HFFc6 (cell line): ENCODE data around the gene TXNDC2. TPM values are rescaled to one million over a fixed set of nuclear protein-coding genes. Genes with fewer than 3 reads are reported as not detected.
A peak's percentile ranks its signal among the peaks of the same experiment; 100 is the strongest.

Experiments
- DNase-seq: peaks from one replicate; pipeline ENCODE4 v3.0.0-alpha.2; 2018
- H3K27ac Mint-ChIP-seq: 2 replicates; pipeline ENCODE4 v1.8.0; 2020; ENCODE audit warnings: mild to moderate bottlenecking, mixed read lengths
- H3K27me3 Mint-ChIP-seq: 2 replicates; pipeline ENCODE4 v1.8.0; 2021; ENCODE audit warnings: mild to moderate bottlenecking, moderate library complexity, mixed read lengths; ENCODE audit not compliant: insufficient read depth
- H3K36me3 Mint-ChIP-seq: 2 replicates; pipeline ENCODE4 v1.8.0; 2021; ENCODE audit warnings: low read depth, mixed read lengths
- H3K4me1 Mint-ChIP-seq: 2 replicates; pipeline ENCODE4 v1.8.0; 2020; ENCODE audit warnings: low read depth, mixed read lengths
- H3K4me3 Mint-ChIP-seq: 2 replicates; pipeline ENCODE4 v1.8.0; 2020; ENCODE audit warnings: mild to moderate bottlenecking, moderate library complexity, mixed read lengths
- H3K9me3 Mint-ChIP-seq: 2 replicates; pipeline ENCODE4 v1.8.0; 2020; ENCODE audit warnings: mild to moderate bottlenecking, mixed read lengths
- total RNA-seq, 6 experiments: library from RNA; stranded (reverse); fragmentation: NEBNext Ultra II Directional; extraction: Animal tissue kit (Norgen Biotek cat#: 25700); gene quantifications; 2 replicates in 1 of 6; 3 replicates in 5 of 6; pipeline ENCODE4 v1.2.3, GENCODE V29; 2021
- TF ChIP-seq, protein P1 (sequence below): fragments of 200-600 bp; sonication (generic); IDR thresholded peaks from 2 replicates; pipeline ENCODE4 v1.5.0; 2021; ENCODE audit warnings: antibody characterized with exemption, mild to moderate bottlenecking

The TXNDC2 gene
- total RNA-seq, 6 experiments from 2014 or later = 0.14 to 0.34 (median 0.18) TPM; not detected in 3

DNA sequence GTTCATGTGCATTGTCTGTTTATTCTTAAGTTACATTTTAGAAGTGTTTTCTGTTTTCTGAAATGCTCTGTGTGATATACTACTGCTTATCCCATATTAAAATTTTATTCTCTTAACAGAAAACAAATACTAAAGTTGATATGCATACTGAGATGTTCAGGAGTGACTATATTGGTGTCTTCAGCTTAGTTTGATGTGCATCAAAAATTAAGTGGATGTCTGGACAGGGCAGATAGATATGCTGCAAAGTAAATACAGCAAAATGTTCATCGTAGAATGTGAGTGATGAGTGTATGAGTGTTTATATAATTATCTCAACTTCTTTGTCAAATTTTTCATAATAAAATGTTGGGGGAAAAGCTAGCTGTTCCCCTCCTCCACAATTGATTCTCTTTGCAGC is 41.2 kb downstream of the TXNDC2 start:
- Mint-ChIP-seq H3K27me3 (no peaks in the 10 kb centered on the region), H3K9me3 (no peaks in the 10 kb centered on the region), H3K4me3 (no peak overlapping the region), H3K27ac (peak overlapping the region; percentile 17; the same call in 1 of the 2 replicates), H3K4me1 (peaks cover 86% of the 10 kb centered on the region), H3K36me3 (peaks cover 4% of the 10 kb centered on the region; the same call in 1 of the 2 replicates)
- no peak for DNase-seq
- TF ChIP-seq, protein P1, sequence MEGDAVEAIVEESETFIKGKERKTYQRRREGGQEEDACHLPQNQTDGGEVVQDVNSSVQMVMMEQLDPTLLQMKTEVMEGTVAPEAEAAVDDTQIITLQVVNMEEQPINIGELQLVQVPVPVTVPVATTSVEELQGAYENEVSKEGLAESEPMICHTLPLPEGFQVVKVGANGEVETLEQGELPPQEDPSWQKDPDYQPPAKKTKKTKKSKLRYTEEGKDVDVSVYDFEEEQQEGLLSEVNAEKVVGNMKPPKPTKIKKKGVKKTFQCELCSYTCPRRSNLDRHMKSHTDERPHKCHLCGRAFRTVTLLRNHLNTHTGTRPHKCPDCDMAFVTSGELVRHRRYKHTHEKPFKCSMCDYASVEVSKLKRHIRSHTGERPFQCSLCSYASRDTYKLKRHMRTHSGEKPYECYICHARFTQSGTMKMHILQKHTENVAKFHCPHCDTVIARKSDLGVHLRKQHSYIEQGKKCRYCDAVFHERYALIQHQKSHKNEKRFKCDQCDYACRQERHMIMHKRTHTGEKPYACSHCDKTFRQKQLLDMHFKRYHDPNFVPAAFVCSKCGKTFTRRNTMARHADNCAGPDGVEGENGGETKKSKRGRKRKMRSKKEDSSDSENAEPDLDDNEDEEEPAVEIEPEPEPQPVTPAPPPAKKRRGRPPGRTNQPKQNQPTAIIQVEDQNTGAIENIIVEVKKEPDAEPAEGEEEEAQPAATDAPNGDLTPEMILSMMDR = no peak

DNA sequence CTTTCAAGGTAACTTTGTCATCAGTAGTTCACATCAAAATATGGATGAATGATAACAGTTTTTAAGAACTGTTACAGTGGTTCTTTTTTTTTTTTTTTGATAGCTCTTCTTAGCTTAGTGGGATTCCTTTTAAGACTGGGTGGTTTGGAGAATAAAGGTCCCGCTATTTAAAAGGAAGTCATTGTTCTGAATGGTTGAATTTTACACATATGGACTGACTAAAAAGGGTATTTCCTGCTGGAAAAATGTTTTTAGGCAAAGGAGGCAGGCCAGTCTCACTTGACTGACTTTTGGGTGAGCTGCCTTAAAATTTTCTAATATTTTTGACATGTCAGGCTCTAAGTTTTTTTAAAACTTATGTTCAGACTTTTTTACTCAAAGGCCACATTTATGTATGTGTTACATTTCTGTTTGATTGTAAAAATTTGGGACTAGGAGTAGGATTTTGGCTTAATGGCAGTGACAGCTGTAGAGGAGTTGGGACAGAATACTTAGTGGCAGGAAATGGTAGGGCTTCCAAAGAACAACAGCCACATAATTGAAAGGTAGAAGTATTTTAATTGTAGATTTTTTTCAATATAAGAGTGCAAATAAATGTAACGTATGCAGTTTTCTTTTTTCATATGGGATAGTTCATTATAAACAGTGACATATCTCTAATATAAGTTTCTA is 41.8 kb downstream of the TXNDC2 start:
- DNase-seq = no peak
- no peaks in the 10 kb centered on the region for H3K9me3 Mint-ChIP-seq
- no peaks in the 10 kb centered on the region for H3K27me3 Mint-ChIP-seq
- peaks cover 86% of the 10 kb centered on the region for H3K4me1 Mint-ChIP-seq
- peak overlapping the region; percentile 17 for H3K27ac Mint-ChIP-seq
- H3K4me3 Mint-ChIP-seq = no peak overlapping the region
- TF ChIP-seq, protein P1 = no peak
- peaks cover 10% of the 10 kb centered on the region; the same call in 1 of the 2 replicates for H3K36me3 Mint-ChIP-seq

GRCh38 chr18:9928646-9929259 is 43.0 kb downstream of the TXNDC2 start:
- TF ChIP-seq, protein P1 = no peak
- DNase-seq = no peak
- no peaks in the 10 kb centered on the region for H3K27me3 Mint-ChIP-seq
- H3K9me3 Mint-ChIP-seq = no peaks in the 10 kb centered on the region
- no peak overlapping the region for H3K4me3 Mint-ChIP-seq
- H3K36me3 Mint-ChIP-seq = peaks cover 19% of the 10 kb centered on the region
- peaks cover 83% of the 10 kb centered on the region for H3K4me1 Mint-ChIP-seq
- no peak overlapping the region for H3K27ac Mint-ChIP-seq

DNA sequence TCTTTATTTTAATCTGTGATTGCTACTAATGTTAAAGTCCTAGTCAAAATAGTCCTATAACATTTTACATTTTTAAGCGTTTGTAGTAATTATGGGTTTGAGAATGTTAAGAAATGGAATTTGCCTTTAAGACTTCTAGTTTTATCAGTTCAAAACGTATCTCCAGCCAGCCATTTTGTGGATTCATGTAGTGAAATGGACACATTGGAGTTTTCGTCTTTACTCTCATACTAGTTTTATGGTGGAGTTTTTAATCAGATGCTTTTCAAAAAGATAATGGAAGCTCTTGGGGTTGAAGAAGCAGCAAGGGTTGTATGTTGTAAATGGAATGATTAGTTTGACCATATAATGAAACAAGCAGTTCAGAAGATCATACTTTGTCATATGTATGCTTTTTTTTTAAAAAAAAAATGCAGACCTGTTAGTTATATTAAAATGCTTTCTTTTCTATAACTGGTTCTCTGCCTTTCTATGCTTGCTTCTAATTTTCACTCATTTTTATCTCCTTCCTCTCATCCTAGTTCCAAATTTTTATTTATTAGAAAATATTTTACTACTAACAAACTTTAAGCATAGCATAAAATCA is 44.6 kb downstream of the TXNDC2 start:
- Mint-ChIP-seq H3K27ac (peak overlapping the region; percentile 40), H3K36me3 (peaks cover 24% of the 10 kb centered on the region), H3K9me3 (no peaks in the 10 kb centered on the region), H3K4me1 (peaks cover 72% of the 10 kb centered on the region), H3K4me3 (no peak overlapping the region), H3K27me3 (no peaks in the 10 kb centered on the region)
- TF ChIP-seq, protein P1 = no peak
- DNase-seq = no peak

GRCh38 chr18:9931146-9931545 is 45.4 kb downstream of the TXNDC2 start:
- Mint-ChIP-seq H3K27me3 (no peaks in the 10 kb centered on the region), H3K36me3 (peaks cover 24% of the 10 kb centered on the region), H3K9me3 (no peaks in the 10 kb centered on the region), H3K4me3 (no peak overlapping the region), H3K4me1 (peaks cover 65% of the 10 kb centered on the region), H3K27ac (no peak overlapping the region)
- DNase-seq = no peak
- TF ChIP-seq, protein P1 = no peak
